ENCODE data around the gene TRIM42. TPM values are rescaled to one million over a fixed set of nuclear protein-coding genes. Genes with fewer than 3 reads are reported as not detected.

Gene TRIM42
- polyA plus RNA-seq, 1 donor from 2014 or later: not detected

DNA sequence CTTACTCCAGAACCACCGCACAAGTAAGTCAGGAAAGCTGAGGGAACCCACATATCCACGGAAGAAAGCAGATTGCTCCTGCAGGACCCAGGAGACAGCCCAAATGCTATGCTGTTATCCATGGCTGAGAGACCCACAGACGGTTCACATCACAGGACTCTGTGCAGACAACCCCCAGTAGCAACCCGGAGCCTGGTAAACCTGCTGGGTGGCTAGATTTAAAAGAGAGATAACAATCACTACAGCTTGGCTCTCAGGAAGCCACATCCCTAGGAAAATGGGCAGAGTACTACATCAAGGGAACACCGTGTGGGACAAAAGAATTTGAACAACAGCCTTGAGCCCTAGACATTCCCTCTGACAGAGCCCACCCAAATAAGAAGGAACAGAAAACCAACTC is 13.8 kb upstream of the TRIM42 start:
- TF ChIP-seq POLR2AphosphoS5 (IDR thresholded peaks at IDR 0.05) (no peak), EZH2 (IDR thresholded peaks at IDR 0.05; ENCODE audit: borderline replicate concordance, insufficient read depth, low read length, poor library complexity, severe bottlenecking) (no peak), RAD21 (conservative IDR thresholded peaks at IDR 0.05) (no peak), EP300 (conservative IDR thresholded peaks at IDR 0.05; ENCODE audit: poor library complexity, severe bottlenecking) (no peak), TAF1 (IDR thresholded peaks at IDR 0.05; ENCODE audit: low read depth) (no peak), SMC3 (conservative IDR thresholded peaks at IDR 0.05; ENCODE audit: poor library complexity) (no peak), MXI1 (conservative IDR thresholded peaks at IDR 0.05; ENCODE audit: poor library complexity, severe bottlenecking) (no peak)
- TF ChIP-seq, protein P1, sequence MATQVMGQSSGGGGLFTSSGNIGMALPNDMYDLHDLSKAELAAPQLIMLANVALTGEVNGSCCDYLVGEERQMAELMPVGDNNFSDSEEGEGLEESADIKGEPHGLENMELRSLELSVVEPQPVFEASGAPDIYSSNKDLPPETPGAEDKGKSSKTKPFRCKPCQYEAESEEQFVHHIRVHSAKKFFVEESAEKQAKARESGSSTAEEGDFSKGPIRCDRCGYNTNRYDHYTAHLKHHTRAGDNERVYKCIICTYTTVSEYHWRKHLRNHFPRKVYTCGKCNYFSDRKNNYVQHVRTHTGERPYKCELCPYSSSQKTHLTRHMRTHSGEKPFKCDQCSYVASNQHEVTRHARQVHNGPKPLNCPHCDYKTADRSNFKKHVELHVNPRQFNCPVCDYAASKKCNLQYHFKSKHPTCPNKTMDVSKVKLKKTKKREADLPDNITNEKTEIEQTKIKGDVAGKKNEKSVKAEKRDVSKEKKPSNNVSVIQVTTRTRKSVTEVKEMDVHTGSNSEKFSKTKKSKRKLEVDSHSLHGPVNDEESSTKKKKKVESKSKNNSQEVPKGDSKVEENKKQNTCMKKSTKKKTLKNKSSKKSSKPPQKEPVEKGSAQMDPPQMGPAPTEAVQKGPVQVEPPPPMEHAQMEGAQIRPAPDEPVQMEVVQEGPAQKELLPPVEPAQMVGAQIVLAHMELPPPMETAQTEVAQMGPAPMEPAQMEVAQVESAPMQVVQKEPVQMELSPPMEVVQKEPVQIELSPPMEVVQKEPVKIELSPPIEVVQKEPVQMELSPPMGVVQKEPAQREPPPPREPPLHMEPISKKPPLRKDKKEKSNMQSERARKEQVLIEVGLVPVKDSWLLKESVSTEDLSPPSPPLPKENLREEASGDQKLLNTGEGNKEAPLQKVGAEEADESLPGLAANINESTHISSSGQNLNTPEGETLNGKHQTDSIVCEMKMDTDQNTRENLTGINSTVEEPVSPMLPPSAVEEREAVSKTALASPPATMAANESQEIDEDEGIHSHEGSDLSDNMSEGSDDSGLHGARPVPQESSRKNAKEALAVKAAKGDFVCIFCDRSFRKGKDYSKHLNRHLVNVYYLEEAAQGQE (IDR thresholded peaks at IDR 0.05; ENCODE audit: borderline replicate concordance): no peak
- TF ChIP-seq, protein P2, sequence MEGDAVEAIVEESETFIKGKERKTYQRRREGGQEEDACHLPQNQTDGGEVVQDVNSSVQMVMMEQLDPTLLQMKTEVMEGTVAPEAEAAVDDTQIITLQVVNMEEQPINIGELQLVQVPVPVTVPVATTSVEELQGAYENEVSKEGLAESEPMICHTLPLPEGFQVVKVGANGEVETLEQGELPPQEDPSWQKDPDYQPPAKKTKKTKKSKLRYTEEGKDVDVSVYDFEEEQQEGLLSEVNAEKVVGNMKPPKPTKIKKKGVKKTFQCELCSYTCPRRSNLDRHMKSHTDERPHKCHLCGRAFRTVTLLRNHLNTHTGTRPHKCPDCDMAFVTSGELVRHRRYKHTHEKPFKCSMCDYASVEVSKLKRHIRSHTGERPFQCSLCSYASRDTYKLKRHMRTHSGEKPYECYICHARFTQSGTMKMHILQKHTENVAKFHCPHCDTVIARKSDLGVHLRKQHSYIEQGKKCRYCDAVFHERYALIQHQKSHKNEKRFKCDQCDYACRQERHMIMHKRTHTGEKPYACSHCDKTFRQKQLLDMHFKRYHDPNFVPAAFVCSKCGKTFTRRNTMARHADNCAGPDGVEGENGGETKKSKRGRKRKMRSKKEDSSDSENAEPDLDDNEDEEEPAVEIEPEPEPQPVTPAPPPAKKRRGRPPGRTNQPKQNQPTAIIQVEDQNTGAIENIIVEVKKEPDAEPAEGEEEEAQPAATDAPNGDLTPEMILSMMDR (IDR thresholded peaks at IDR 0.05; ENCODE audit: poor library complexity, severe bottlenecking): no peak

DNA sequence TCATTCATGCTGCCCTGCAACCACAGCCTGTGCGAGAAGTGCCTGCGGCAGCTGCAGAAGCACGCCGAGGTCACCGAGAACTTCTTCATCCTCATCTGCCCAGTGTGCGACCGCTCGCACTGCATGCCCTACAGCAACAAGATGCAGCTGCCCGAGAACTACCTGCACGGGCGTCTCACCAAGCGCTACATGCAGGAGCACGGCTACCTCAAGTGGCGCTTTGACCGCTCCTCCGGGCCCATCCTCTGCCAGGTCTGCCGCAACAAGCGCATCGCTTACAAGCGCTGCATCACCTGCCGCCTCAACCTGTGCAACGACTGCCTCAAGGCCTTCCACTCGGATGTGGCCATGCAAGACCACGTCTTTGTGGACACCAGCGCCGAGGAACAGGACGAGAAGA is 4.7 kb downstream of the TRIM42 start:
- Histone ChIP-seq H3K27ac (ENCODE audit: low read length) (no peak overlapping the region), H3K9me3 (ENCODE audit: low read length) (no peaks in the 10 kb centered on the region), H3K4me3 (ENCODE audit: low read length) (no peak overlapping the region), H3F3A (ENCODE audit: insufficient read depth, low read length, poor library complexity, severe bottlenecking) (no peaks in the 10 kb centered on the region), H3K4me2 (ENCODE audit: low read length) (no peak overlapping the region), H2AFZ (ENCODE audit: low read depth, low read length) (no peak overlapping the region), H3K27me3 (ENCODE audit: insufficient read depth, low read depth, low read length) (no peaks in the 10 kb centered on the region), H3K79me2 (replicated peaks; ENCODE audit: insufficient read depth, low read length) (no peaks in the 10 kb centered on the region), H3K36me3 (ENCODE audit: insufficient read depth, low read length) (no peaks in the 10 kb centered on the region), H3K9ac (ENCODE audit: low read length) (no peak overlapping the region), H3K9me2 (ENCODE audit: insufficient read depth, low read length) (no peaks in the 10 kb centered on the region), H4K20me1 (ENCODE audit: insufficient read depth) (no peaks in the 10 kb centered on the region)
- TF ChIP-seq RAD21 (conservative IDR thresholded peaks at IDR 0.05): no peak
- TF ChIP-seq SMC3 (conservative IDR thresholded peaks at IDR 0.05; ENCODE audit: poor library complexity): no peak
- TF ChIP-seq TAF1 (IDR thresholded peaks at IDR 0.05; ENCODE audit: low read depth): no peak
- TF ChIP-seq MXI1 (conservative IDR thresholded peaks at IDR 0.05; ENCODE audit: poor library complexity, severe bottlenecking): no peak
- TF ChIP-seq, protein P2 (IDR thresholded peaks at IDR 0.05; ENCODE audit: poor library complexity, severe bottlenecking): no peak
- no peak for TF ChIP-seq EP300 (conservative IDR thresholded peaks at IDR 0.05; ENCODE audit: poor library complexity, severe bottlenecking)
- TF ChIP-seq EZH2 (IDR thresholded peaks at IDR 0.05; ENCODE audit: borderline replicate concordance, insufficient read depth, low read length, poor library complexity, severe bottlenecking): no peak
- no peak for TF ChIP-seq POLR2AphosphoS5 (IDR thresholded peaks at IDR 0.05)
- TF ChIP-seq, protein P1 (IDR thresholded peaks at IDR 0.05; ENCODE audit: borderline replicate concordance): no peak

More for the DNA sequence above, 13.8 kb upstream of the TRIM42 start:
- H3K9ac ChIP-seq (ENCODE audit: low read length): no peak overlapping the region
- no peak overlapping the region for H3K27ac ChIP-seq (ENCODE audit: low read length)
- no peaks in the 10 kb centered on the region for H3K36me3 ChIP-seq (ENCODE audit: insufficient read depth, low read length)
- H4K20me1 ChIP-seq (ENCODE audit: insufficient read depth): no peaks in the 10 kb centered on the region
- no peaks in the 10 kb centered on the region for H3K27me3 ChIP-seq (ENCODE audit: insufficient read depth, low read depth, low read length)
- H3F3A ChIP-seq (ENCODE audit: insufficient read depth, low read length, poor library complexity, severe bottlenecking): no peaks in the 10 kb centered on the region
- H3K9me2 ChIP-seq (ENCODE audit: insufficient read depth, low read length): no peaks in the 10 kb centered on the region
- H3K9me3 ChIP-seq (ENCODE audit: low read length): peaks cover 7% of the 10 kb centered on the region
- no peak overlapping the region for H3K4me3 ChIP-seq (ENCODE audit: low read length)
- no peaks in the 10 kb centered on the region for H3K79me2 ChIP-seq (replicated peaks; ENCODE audit: insufficient read depth, low read length)
- H2AFZ ChIP-seq (ENCODE audit: low read depth, low read length): no peak overlapping the region
- H3K4me2 ChIP-seq (ENCODE audit: low read length): no peak overlapping the region

All from neural cell (in vitro differentiated cells).